Body of pancreas (tissue), 4 donors: ENCODE results near the gene TMEM8B. TPM values are rescaled to one million over a fixed set of nuclear protein-coding genes. Genes with fewer than 3 reads are reported as not detected.
A peak's percentile ranks its signal among the peaks of the same experiment; 100 is the strongest.

Source experiments
- ATAC-seq: fragments of 150-250 bp; one replicate; pipeline ENCODE4 v1.9.1; 2016
- DNase-seq, 4 donors: peaks; one replicate each; pipeline ENCODE4 v3.0.0-alpha.2; 2019
- H3K27ac ChIP-seq, 4 donors: fragments of 200-600 bp; sonication (generic); 1 replicate in 3 of 4; 2 replicates in 1 of 4; pipeline versions ENCODE4 v1.5.1 to v1.6.1; 2016 to 2019; ENCODE audit warnings: mild to moderate bottlenecking in 1 of 4, mixed read lengths in 1 of 4, moderate library complexity in 1 of 4
- H3K27me3 ChIP-seq, 2 donors: fragments of 200-600 bp; sonication (generic); one replicate each; pipeline ENCODE4 v1.6.0; 2016; ENCODE audit warnings: mild to moderate bottlenecking in 1 of 2
- H3K36me3 ChIP-seq, 2 donors: fragments of 200-600 bp; sonication (generic); replicated peaks in 1 of 2; 2 replicates each; pipeline ENCODE4 v1.5.1; 2016; ENCODE audit warnings: low read depth in 2 of 2; ENCODE audit not compliant: insufficient read depth in 1 of 2
- H3K4me1 ChIP-seq: fragments of 200-600 bp; sonication (generic); one replicate; pipeline ENCODE4 v1.6.0; 2016
- H3K4me3 ChIP-seq, 2 donors: fragments of 200-600 bp; sonication (generic); 1 replicate in 1 of 2; 2 replicates in 1 of 2; pipeline ENCODE4 v1.5.1; 2016 to 2019
- H3K9me3 ChIP-seq, 3 donors: fragments of 200-600 bp; sonication (generic); 1 replicate in 2 of 3; 2 replicates in 1 of 3; pipeline ENCODE4 v1.5.1; 2016
- CTCF ChIP-seq, 7 experiments: fragments of 450-650 bp in 4 of 7; fragments of 200-600 bp in 3 of 7; sonication (generic) in 3 of 7; IDR thresholded peaks; one replicate each; pipeline ENCODE4 v1.5.1; 2016 to 2019; ENCODE audit warnings: antibody characterized with exemption in 7 of 7
- POLR2A ChIP-seq, 3 donors: fragments of 450-650 bp; IDR thresholded peaks; one replicate each; pipeline ENCODE4 v1.6.1; 2016; ENCODE audit warnings: antibody characterized with exemption in 3 of 3, mild to moderate bottlenecking in 2 of 3
- WGBS, 2 donors: methylation state at CpG; one replicate each; pipeline ENCODE4 v1.1.5; 2017; 5-methylcytosine and 5-hydroxymethylcytosine counted together
- intact Hi-C: fragments of 100-400 bp; cut with DNase I; formaldehyde crosslinking; loops from one replicate; pipeline ENCODE4 v1.15.1; 2023
- total RNA-seq, 2 donors: library from RNA; depleted of rRNA; stranded (reverse); fragments of >200 nt; gene quantifications; one replicate each; pipeline ENCODE4 v1.1.0, GENCODE V29; 2016

Gene TMEM8B
- total RNA-seq, 2 donors from 2014 or later: 7.3 to 7.9 TPM

DNA sequence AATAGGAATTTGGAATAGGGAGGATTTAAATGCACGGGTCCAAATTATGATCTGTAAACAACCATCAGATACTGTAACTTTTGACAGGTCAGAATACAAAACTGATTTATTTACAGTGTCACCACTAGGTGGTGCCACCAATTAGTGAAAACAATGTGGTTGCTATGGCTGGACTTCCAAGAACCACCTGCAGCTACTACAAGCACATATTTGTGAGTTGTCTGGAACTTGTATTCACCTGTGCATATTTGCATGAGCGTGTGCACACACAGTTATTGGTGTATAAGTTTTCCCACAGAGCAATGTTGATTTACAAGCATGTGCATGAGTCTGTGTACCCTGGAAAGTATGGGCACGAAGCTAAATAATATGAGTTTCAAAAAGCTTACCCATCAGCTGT, 74.0 kb downstream of the TMEM8B start:
- H3K9me3 ChIP-seq: no peaks in the 10 kb centered on the region
- H3K27me3 ChIP-seq: no peaks in the 10 kb centered on the region
- 21 to 31% methylated on average over 3 of the region's 3 CpGs for WGBS, 2 donors
- ATAC-seq (no peak), DNase-seq (peak in 3 of 4 donors; percentile 40 to 57 (median 45))
- no peak overlapping the region for H3K4me3 ChIP-seq
- no peak overlapping the region for H3K27ac ChIP-seq
- no peaks in the 10 kb centered on the region for H3K36me3 ChIP-seq
- TF ChIP-seq POLR2A (IDR thresholded peaks at IDR 0.05): no peak
- TF ChIP-seq CTCF (IDR thresholded peaks at IDR 0.05): peak; percentile 62 to 86 (median 69)
- peaks cover 37% of the 10 kb centered on the region for H3K4me1 ChIP-seq
- intact Hi-C loops: loop anchor here (10.0 kb wide), 1 partner anchor 122 kb away; no protein-coding TSS in a partner anchor

DNA sequence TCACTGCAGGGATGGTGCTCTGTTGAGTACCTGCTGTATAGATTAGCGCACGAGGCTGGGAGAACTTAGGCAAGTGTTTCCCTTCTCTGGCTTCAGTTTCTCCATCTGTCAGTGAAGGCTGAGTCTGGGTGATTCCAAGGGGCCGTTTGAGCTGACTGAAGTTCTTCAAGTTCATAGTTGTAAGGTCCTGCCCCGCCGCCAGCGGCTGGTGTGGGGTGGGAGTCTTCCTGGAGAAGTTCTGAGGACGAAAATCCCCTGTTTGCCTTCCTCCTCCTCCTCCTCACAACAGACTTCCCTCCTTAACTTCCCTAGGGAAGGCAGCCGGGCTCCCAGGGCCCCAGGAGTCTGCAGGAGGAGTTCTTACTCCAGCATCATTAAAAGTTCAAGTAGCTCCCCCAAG, 75.3 kb downstream of the TMEM8B start:
- H3K4me1 ChIP-seq: peaks cover 50% of the 10 kb centered on the region
- DNase-seq: no peak
- no peak overlapping the region for H3K4me3 ChIP-seq
- H3K9me3 ChIP-seq: no peaks in the 10 kb centered on the region
- no peak overlapping the region for H3K27ac ChIP-seq
- no peaks in the 10 kb centered on the region for H3K27me3 ChIP-seq
- intact Hi-C loops: loop anchor here (10.0 kb wide), 1 partner anchor 120 kb away; no protein-coding TSS in a partner anchor
- H3K36me3 ChIP-seq: no peaks in the 10 kb centered on the region
- WGBS, 2 donors: 59 to 61% methylated on average over 7 to 8 of the region's 8 CpGs
- no peak for ATAC-seq
- no peak for TF ChIP-seq POLR2A (IDR thresholded peaks at IDR 0.05)
- TF ChIP-seq CTCF (IDR thresholded peaks at IDR 0.05): no peak

DNA sequence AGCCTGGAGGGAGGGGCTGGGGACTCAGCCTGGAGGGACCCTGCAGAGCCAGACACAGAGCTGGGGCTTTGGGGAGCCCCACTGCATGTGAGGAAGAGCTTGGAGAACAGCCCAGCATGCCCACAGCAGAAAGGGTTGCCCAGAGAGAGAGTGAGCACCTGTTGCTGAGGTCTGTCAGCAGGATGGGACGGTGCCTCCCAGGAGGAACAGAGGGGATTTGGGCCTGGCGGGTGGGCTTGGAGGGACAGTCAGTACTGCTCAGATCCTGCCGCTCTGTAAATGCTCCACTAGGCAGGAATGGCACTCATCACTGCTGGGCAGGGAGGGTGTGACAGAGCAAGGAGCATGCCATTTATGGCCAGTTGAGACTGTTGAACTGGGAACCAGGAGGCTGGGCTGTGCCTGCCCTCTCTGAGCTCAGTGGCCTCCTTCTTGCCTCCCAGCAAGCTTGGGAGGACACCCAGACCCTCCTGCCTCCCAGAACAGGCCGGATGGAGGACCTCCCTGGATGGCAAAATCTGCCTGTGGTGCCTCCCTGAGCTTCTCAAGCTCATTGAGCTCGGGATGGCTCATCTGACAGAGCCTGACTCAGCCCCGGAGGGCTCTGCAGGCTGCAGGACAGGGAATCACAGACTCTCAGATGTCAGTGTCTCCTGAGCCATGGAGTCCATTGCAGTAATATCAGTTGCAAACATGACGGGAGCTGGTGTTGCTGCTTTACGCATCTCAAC, 76.2 kb downstream of the TMEM8B start:
- ATAC-seq: no peak

GRCh38 chr9:35905912-35906679, 77.1 kb downstream of the TMEM8B start, which contains the start of gene HRCT1:
HRCT1 (plus strand) TSS chr9:35906202; CDS start chr9:35906288, 86 bp downstream.
- peak within 1 kb of the TSS; percentile 26 to 85 (median 84) for H3K27ac ChIP-seq
- no peaks in the 10 kb centered on the region for H3K9me3 ChIP-seq
- intact Hi-C loops: loop anchor here (10.0 kb wide), 1 partner anchor 119 kb away; no protein-coding TSS in a partner anchor
- H3K36me3 ChIP-seq: no peaks in the 10 kb centered on the region
- WGBS, 2 donors: 52 to 55% methylated on average over 16 to 26 of the region's 30 CpGs
- TF ChIP-seq POLR2A (IDR thresholded peaks at IDR 0.05) (peak in 1 of 3 donors; percentile 35), CTCF (IDR thresholded peaks at IDR 0.05) (no peak)
- no peaks in the 10 kb centered on the region for H3K27me3 ChIP-seq
- peaks cover 57% of the 10 kb centered on the region for H3K4me1 ChIP-seq
- peak; percentile 68 to 90 (median 85) for DNase-seq
- no peak within 1 kb of the TSS for H3K4me3 ChIP-seq
- peak; percentile 56 for ATAC-seq

More for the DNA sequence above, 76.2 kb downstream of the TMEM8B start:
- H3K4me3 ChIP-seq: no peak overlapping the region
- peak overlapping the region; percentile 26 to 85 (median 84) for H3K27ac ChIP-seq
- intact Hi-C loops: loop anchor here (10.0 kb wide), 1 partner anchor 120 kb away; no protein-coding TSS in a partner anchor
- 73 to 100% methylated on average over 2 to 8 of the region's 8 CpGs for WGBS, 2 donors
- no peaks in the 10 kb centered on the region for H3K9me3 ChIP-seq
- H3K36me3 ChIP-seq: no peaks in the 10 kb centered on the region
- H3K27me3 ChIP-seq: no peaks in the 10 kb centered on the region
- DNase-seq: no peak
- peaks cover 57% of the 10 kb centered on the region for H3K4me1 ChIP-seq
- no peak for TF ChIP-seq POLR2A (IDR thresholded peaks at IDR 0.05)
- TF ChIP-seq CTCF (IDR thresholded peaks at IDR 0.05): no peak
